ENCODE measurements around the gene ABLIM1. TPM values are rescaled to one million over a fixed set of nuclear protein-coding genes. Genes with fewer than 3 reads are reported as not detected.
A peak's percentile ranks its signal among the peaks of the same experiment; 100 is the strongest.

Gene ABLIM1
- total RNA-seq, 4 donors from 2014 or later = 156 to 278 (median 213) TPM

DNA sequence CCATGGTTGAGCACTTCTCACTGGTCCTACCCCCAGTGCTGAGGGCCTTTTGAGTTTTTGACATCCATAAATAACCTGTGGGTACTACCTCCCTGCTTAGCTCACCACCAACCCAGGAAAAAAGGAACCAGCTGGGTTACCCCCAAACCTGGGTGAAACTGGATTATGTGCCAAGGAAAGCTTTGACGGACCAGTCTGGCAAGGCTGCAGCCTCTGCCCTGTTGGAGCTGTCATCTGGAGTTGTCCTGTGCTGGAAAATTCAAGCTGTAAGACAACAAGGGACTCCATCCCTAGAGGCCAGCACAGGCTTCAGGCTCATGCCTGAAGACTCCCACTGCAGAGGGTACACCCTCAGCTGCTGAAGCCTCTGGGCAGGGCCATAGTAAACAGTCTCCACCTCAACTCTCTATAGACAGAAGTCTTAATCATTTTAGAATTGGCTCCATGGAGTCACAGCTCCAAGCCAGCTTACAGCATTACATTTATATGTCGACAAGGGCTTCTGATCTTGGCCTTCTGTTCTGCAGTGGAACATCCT, 138.2 kb downstream of the ABLIM1 start:
- no peaks in the 10 kb centered on the region for H3K9me3 ChIP-seq
- WGBS = 30% methylated on average over 2 of the region's 2 CpGs
- no peak overlapping the region for H3K4me3 ChIP-seq
- H3K27me3 ChIP-seq = no peaks in the 10 kb centered on the region
- peak overlapping the region; percentile 90 for H3K27ac ChIP-seq
- no peaks in the 10 kb centered on the region for H3K36me3 ChIP-seq
- peaks cover 86% of the 10 kb centered on the region for H3K4me1 ChIP-seq
- DNase-seq (ENCODE audit: low spot score in 2 of 2) = no peak
- TF ChIP-seq POLR2A (IDR thresholded peaks at IDR 0.05) (no peak), POLR2AphosphoS5 (IDR thresholded peaks at IDR 0.05) (no peak), EP300 (IDR thresholded peaks at IDR 0.05) (no peak)
- TF ChIP-seq, protein P1, sequence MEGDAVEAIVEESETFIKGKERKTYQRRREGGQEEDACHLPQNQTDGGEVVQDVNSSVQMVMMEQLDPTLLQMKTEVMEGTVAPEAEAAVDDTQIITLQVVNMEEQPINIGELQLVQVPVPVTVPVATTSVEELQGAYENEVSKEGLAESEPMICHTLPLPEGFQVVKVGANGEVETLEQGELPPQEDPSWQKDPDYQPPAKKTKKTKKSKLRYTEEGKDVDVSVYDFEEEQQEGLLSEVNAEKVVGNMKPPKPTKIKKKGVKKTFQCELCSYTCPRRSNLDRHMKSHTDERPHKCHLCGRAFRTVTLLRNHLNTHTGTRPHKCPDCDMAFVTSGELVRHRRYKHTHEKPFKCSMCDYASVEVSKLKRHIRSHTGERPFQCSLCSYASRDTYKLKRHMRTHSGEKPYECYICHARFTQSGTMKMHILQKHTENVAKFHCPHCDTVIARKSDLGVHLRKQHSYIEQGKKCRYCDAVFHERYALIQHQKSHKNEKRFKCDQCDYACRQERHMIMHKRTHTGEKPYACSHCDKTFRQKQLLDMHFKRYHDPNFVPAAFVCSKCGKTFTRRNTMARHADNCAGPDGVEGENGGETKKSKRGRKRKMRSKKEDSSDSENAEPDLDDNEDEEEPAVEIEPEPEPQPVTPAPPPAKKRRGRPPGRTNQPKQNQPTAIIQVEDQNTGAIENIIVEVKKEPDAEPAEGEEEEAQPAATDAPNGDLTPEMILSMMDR (IDR thresholded peaks at IDR 0.05) = no peak

DNA sequence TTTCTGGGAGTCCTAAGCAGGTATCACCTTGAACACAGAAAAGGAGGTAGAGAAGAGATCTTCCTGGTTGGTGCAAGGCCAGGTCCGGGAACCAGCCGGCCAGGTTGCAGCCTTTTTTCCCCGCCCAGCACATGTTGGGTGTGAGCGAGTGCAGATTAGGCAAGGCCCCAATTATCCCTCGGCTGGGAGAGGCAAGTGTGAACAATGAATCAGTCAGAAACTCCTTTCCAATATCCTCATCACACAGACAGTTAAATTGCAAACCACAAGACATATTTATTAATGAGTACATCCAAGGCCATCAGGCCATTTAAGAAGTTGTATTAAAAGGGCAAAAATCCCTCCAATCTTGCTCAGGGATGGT, 138.8 kb downstream of the ABLIM1 start:
- peak; percentile 89 for DNase-seq (ENCODE audit: low spot score in 2 of 2)
- WGBS = 43% methylated on average over 5 of the region's 5 CpGs
- no peaks in the 10 kb centered on the region for H3K36me3 ChIP-seq
- H3K4me3 ChIP-seq = no peak overlapping the region
- H3K27me3 ChIP-seq = no peaks in the 10 kb centered on the region
- H3K4me1 ChIP-seq = peaks cover 86% of the 10 kb centered on the region
- TF ChIP-seq, protein P1 (IDR thresholded peaks at IDR 0.05) = no peak
- peak in 1 of 3 donors; percentile 17 for TF ChIP-seq POLR2AphosphoS5 (IDR thresholded peaks at IDR 0.05)
- H3K9me3 ChIP-seq = no peaks in the 10 kb centered on the region
- H3K27ac ChIP-seq = peak overlapping the region; percentile 90

DNA sequence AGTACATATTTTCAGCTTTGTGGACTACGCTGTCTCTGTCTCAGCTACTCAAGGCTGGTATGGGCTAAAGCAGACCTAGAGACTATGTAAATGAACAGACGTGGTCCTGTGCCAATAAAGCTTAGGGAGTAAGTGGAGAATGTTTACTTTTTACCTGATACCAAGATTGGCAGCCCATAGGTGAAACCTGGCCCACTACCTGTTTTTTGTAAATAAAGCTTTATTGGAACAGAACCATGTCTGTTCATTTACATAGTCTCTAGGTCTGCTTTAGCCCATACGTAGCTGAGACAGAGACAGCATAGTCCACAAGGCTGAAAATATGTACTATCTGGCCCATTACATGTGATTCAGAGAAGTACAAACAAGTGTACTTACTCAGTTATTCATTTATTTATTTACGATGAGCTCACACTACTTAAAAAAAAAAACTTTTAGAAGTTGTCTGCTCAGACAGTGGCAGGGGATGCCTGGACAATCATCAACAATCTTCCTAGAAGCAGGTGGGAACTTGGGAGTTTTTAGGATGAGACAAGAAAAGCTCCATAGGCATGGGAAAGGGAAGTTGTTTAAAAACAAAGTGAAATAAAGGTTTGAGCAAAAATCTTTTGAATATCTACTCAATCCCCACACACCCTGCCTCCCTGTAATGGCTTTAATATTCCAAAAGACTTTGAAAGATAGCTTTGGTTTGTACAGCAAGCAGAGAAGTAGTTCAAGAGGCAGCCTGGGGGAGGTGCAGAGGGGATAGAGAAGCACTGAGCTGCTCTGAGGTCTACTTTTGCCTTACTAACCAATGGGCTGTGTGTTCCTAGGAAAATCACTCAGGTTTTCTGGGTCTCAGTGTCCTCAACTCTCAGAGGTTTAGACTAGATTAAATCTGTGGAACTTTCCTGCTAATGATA, 139.4 kb downstream of the ABLIM1 start:
- no peaks in the 10 kb centered on the region for H3K9me3 ChIP-seq
- H3K36me3 ChIP-seq = no peaks in the 10 kb centered on the region
- H3K27ac ChIP-seq = peak overlapping the region; percentile 90
- no peak for TF ChIP-seq POLR2A (IDR thresholded peaks at IDR 0.05)
- TF ChIP-seq, protein P1 (IDR thresholded peaks at IDR 0.05) = no peak
- no peak for TF ChIP-seq POLR2AphosphoS5 (IDR thresholded peaks at IDR 0.05)
- TF ChIP-seq EP300 (IDR thresholded peaks at IDR 0.05) = no peak
- no peak overlapping the region for H3K4me3 ChIP-seq
- H3K27me3 ChIP-seq = no peaks in the 10 kb centered on the region
- no peak for DNase-seq (ENCODE audit: low spot score in 2 of 2)
- WGBS = 76% methylated on average over 4 of the region's 4 CpGs
- H3K4me1 ChIP-seq = peaks cover 83% of the 10 kb centered on the region

DNA sequence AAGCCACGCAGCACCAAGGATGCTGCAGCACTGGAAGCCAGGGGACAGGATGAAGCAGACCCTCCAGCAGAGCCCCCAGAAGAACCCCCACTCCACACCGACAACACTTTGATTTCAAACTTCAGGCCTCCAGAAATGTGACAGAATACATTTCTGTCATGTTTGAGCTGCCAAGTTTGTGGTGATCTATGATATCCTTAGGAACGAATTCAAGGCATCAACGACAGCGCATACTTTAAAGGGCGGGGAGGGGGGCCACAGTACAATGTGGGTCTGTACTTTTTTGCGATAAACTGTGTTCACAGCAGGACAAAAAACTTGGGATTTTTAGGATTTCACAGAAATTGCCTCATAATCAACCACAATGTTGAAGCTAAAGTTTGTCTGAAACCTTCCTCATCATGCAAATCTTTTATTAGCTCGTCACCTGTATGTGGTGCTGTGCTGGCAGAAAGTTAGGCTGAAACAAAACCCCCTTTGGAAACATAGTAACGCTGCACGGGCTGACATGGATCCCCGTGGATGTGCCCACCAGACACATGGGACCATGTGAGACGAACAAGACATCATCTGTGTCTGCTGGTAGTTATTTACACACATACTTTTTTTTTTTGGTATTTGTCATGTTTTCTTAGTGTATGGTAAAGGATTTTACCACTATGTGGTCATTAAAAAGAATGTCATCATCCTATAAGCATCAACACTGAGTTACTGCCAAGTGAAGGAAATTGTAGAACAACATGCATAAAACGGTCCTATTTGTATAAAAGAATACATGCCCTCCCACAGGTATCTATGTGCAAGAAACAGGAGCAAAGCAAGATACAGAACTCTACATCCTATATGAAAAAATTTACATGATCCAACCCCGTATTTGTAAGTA, 140.5 kb downstream of the ABLIM1 start:
- peak overlapping the region; percentile 90 for H3K27ac ChIP-seq
- no peaks in the 10 kb centered on the region for H3K9me3 ChIP-seq
- TF ChIP-seq POLR2AphosphoS5 (IDR thresholded peaks at IDR 0.05) (no peak), EP300 (IDR thresholded peaks at IDR 0.05) (no peak), POLR2A (IDR thresholded peaks at IDR 0.05) (no peak)
- TF ChIP-seq, protein P1 (IDR thresholded peaks at IDR 0.05) = no peak
- H3K36me3 ChIP-seq = no peaks in the 10 kb centered on the region
- peaks cover 79% of the 10 kb centered on the region for H3K4me1 ChIP-seq
- no peak for DNase-seq (ENCODE audit: low spot score in 2 of 2)
- H3K4me3 ChIP-seq = no peak overlapping the region
- WGBS = 89% methylated on average over 14 of the region's 14 CpGs
- H3K27me3 ChIP-seq = no peaks in the 10 kb centered on the region

All from suprapubic skin (tissue), 4 donors.